IgD-negative memory B cell (primary cell): ENCODE data around the gene KDM5A. TPM values are rescaled to one million over a fixed set of nuclear protein-coding genes. Genes with fewer than 3 reads are reported as not detected.
"Not testable (repeated sequence)": the region's sequence is repeated elsewhere in the genome, so short reads cannot be mapped to it uniquely, and the experiment has no call there.

Source experiments
- H3K27ac Mint-ChIP-seq, 3 donors: one replicate each; pipeline ENCODE4 v1.8.0; 2020 to 2022; ENCODE audit warnings: mild to moderate bottlenecking in 3 of 3, mixed read lengths in 3 of 3, moderate library complexity in 1 of 3
- H3K27me3 Mint-ChIP-seq: one replicate; pipeline ENCODE4 v1.8.0; 2021; ENCODE audit warnings: mixed read lengths
- H3K36me3 Mint-ChIP-seq: one replicate; pipeline ENCODE4 v1.8.0; 2020; ENCODE audit warnings: mild to moderate bottlenecking, mixed read lengths
- H3K4me1 Mint-ChIP-seq, 3 donors: one replicate each; pipeline ENCODE4 v1.8.0; 2020 to 2022; ENCODE audit warnings: mixed read lengths in 3 of 3, mild to moderate bottlenecking in 1 of 3
- H3K4me3 Mint-ChIP-seq, 4 donors: one replicate each; pipeline ENCODE4 v1.8.0; 2020 to 2022; ENCODE audit warnings: mild to moderate bottlenecking in 4 of 4, mixed read lengths in 4 of 4, moderate library complexity in 3 of 4
- H3K9me3 Mint-ChIP-seq, 3 donors: one replicate each; pipeline ENCODE4 v1.8.0; 2020 to 2021; ENCODE audit warnings: mixed read lengths in 3 of 3, mild to moderate bottlenecking in 1 of 3
- polyA plus RNA-seq: library from polyadenylated mRNA; unstranded; fragments of 300-500 nt; fragmentation: Illumina TruSeq; gene quantifications from one replicate; pipeline ENCODE4 v1.2.3, GENCODE V29; 2021

KDM5A gene
- polyA plus RNA-seq, 1 donor from 2014 or later = 63.7 TPM

- peaks cover 5% of the 10 kb centered on the region for H3K36me3 Mint-ChIP-seq
- peaks cover 9% of the 10 kb centered on the region for H3K27me3 Mint-ChIP-seq
- H3K27ac Mint-ChIP-seq = no peak overlapping the region
- no peaks in the 10 kb centered on the region for H3K4me1 Mint-ChIP-seq
- H3K4me3 Mint-ChIP-seq = no peak overlapping the region
- H3K9me3 Mint-ChIP-seq = peaks cover 2 to 15% (median 4%) of the 10 kb centered on the region in 3 donors
Measured at GRCh38 chr12:247271-247670, 141.8 kb downstream of the KDM5A start.

- Mint-ChIP-seq H3K4me1 (no peaks in the 10 kb centered on the region), H3K9me3 (peaks cover 4 to 15% (median 5%) of the 10 kb centered on the region in 3 donors), H3K27ac (no peak overlapping the region), H3K36me3 (peaks cover 3% of the 10 kb centered on the region), H3K4me3 (no peak overlapping the region), H3K27me3 (peaks cover 13% of the 10 kb centered on the region)
Measured at GRCh38 chr12:243381-243780, 145.7 kb downstream of the KDM5A start.

- Mint-ChIP-seq H3K4me3 (no peak overlapping the region), H3K9me3 (peaks cover 4 to 9% (median 5%) of the 10 kb centered on the region in 3 donors), H3K27ac (no peak overlapping the region), H3K4me1 (no peaks in the 10 kb centered on the region), H3K36me3 (peaks cover 3% of the 10 kb centered on the region), H3K27me3 (peaks cover 13% of the 10 kb centered on the region)
Measured at GRCh38 chr12:242496-242895, 146.6 kb downstream of the KDM5A start.

- Mint-ChIP-seq H3K36me3 (peaks cover 3% of the 10 kb centered on the region), H3K27ac (no peak overlapping the region)
Measured at GRCh38 chr12:241266-241665, 147.9 kb downstream of the KDM5A start.

GRCh38 chr12:240566-240965 is 148.6 kb downstream of the KDM5A start:
- no peak overlapping the region for H3K4me3 Mint-ChIP-seq
- H3K4me1 Mint-ChIP-seq = no peaks in the 10 kb centered on the region
- H3K27ac Mint-ChIP-seq = no peak overlapping the region
- peaks cover 3% of the 10 kb centered on the region for H3K36me3 Mint-ChIP-seq
- peaks cover 8 to 9% (median 9%) of the 10 kb centered on the region in 3 donors for H3K9me3 Mint-ChIP-seq
- peaks cover 13% of the 10 kb centered on the region for H3K27me3 Mint-ChIP-seq

More at GRCh38 chr12:241266-241665, 147.9 kb downstream of the KDM5A start:
- Mint-ChIP-seq H3K4me3 (no peak overlapping the region), H3K4me1 (no peaks in the 10 kb centered on the region), H3K9me3 (peaks cover 3 to 6% (median 5%) of the 10 kb centered on the region in 3 donors), H3K27me3 (peaks cover 13% of the 10 kb centered on the region)

- Mint-ChIP-seq H3K27ac (no peak overlapping the region), H3K27me3 (peaks cover 9% of the 10 kb centered on the region), H3K4me3 (no peak overlapping the region), H3K9me3 (peaks cover 6 to 13% (median 8%) of the 10 kb centered on the region in 3 donors), H3K4me1 (no peaks in the 10 kb centered on the region), H3K36me3 (peaks cover 2% of the 10 kb centered on the region)
Measured at GRCh38 chr12:238736-239398, 150.3 kb downstream of the KDM5A start.

GRCh38 chr12:238116-238515 is 151.0 kb downstream of the KDM5A start:
- peaks cover 10% of the 10 kb centered on the region for H3K27me3 Mint-ChIP-seq
- no peak overlapping the region for H3K4me3 Mint-ChIP-seq
- H3K27ac Mint-ChIP-seq = no peak overlapping the region
- H3K9me3 Mint-ChIP-seq = peaks cover 6 to 13% (median 7%) of the 10 kb centered on the region in 3 donors
- H3K36me3 Mint-ChIP-seq = no peaks in the 10 kb centered on the region
- no peaks in the 10 kb centered on the region for H3K4me1 Mint-ChIP-seq

- H3K36me3 Mint-ChIP-seq = no peaks in the 10 kb centered on the region
Measured at GRCh38 chr12:237026-237815, 151.9 kb downstream of the KDM5A start.

GRCh38 chr12:236445-236844 is 152.7 kb downstream of the KDM5A start:
- H3K4me3 Mint-ChIP-seq = no peak overlapping the region

More at GRCh38 chr12:237026-237815, 151.9 kb downstream of the KDM5A start:
- Mint-ChIP-seq H3K4me1 (no peaks in the 10 kb centered on the region), H3K27me3 (peaks cover 14% of the 10 kb centered on the region), H3K27ac (no peak overlapping the region), H3K4me3 (no peak overlapping the region), H3K9me3 (peaks cover 6 to 13% (median 7%) of the 10 kb centered on the region in 3 donors)

GRCh38 chr12:235967-236366 is 153.2 kb downstream of the KDM5A start:
- H3K27ac Mint-ChIP-seq, H3K4me1 Mint-ChIP-seq, H3K4me3 Mint-ChIP-seq, H3K36me3 Mint-ChIP-seq: not testable (repeated sequence)
- peaks cover 6 to 13% (median 7%) of the 10 kb centered on the region in 3 donors for H3K9me3 Mint-ChIP-seq
- H3K27me3 Mint-ChIP-seq = peaks cover 14% of the 10 kb centered on the region

More at GRCh38 chr12:236445-236844, 152.7 kb downstream of the KDM5A start:
- Mint-ChIP-seq H3K27ac (no peak overlapping the region), H3K9me3 (peaks cover 6 to 13% (median 7%) of the 10 kb centered on the region in 3 donors), H3K4me1 (no peaks in the 10 kb centered on the region), H3K27me3 (peaks cover 14% of the 10 kb centered on the region), H3K36me3 (no peaks in the 10 kb centered on the region)

GRCh38 chr12:234891-235415 is 154.2 kb downstream of the KDM5A start:
- peaks cover 6 to 13% (median 7%) of the 10 kb centered on the region in 3 donors for H3K9me3 Mint-ChIP-seq
- no peaks in the 10 kb centered on the region for H3K4me1 Mint-ChIP-seq
- no peaks in the 10 kb centered on the region for H3K36me3 Mint-ChIP-seq
- no peak overlapping the region for H3K27ac Mint-ChIP-seq
- no peak overlapping the region for H3K4me3 Mint-ChIP-seq
- peaks cover 12% of the 10 kb centered on the region for H3K27me3 Mint-ChIP-seq

GRCh38 chr12:234019-234418 is 155.1 kb downstream of the KDM5A start:
- Mint-ChIP-seq H3K9me3 (peaks cover 3 to 13% (median 7%) of the 10 kb centered on the region in 3 donors), H3K27me3 (peaks cover 14% of the 10 kb centered on the region), H3K4me1 (no peaks in the 10 kb centered on the region), H3K27ac (no peak overlapping the region), H3K36me3 (no peaks in the 10 kb centered on the region), H3K4me3 (no peak overlapping the region)

- Mint-ChIP-seq H3K36me3 (no peaks in the 10 kb centered on the region), H3K4me1 (no peaks in the 10 kb centered on the region)
Measured at GRCh38 chr12:233615-233968, 155.5 kb downstream of the KDM5A start.

GRCh38 chr12:232731-233614 is 156.1 kb downstream of the KDM5A start:
- peaks cover 17% of the 10 kb centered on the region for H3K27me3 Mint-ChIP-seq
- no peaks in the 10 kb centered on the region for H3K36me3 Mint-ChIP-seq
- H3K27ac Mint-ChIP-seq = no peak overlapping the region
- H3K4me1 Mint-ChIP-seq = no peaks in the 10 kb centered on the region
- no peak overlapping the region for H3K4me3 Mint-ChIP-seq
- peaks cover 3 to 13% (median 7%) of the 10 kb centered on the region in 3 donors for H3K9me3 Mint-ChIP-seq

More at GRCh38 chr12:233615-233968, 155.5 kb downstream of the KDM5A start:
- Mint-ChIP-seq H3K27me3 (peaks cover 17% of the 10 kb centered on the region), H3K4me3 (no peak overlapping the region), H3K9me3 (peaks cover 3 to 13% (median 7%) of the 10 kb centered on the region in 3 donors), H3K27ac (no peak overlapping the region)
